GM21786 (cell line): Measurements from ENCODE around the gene ZNF418.
A peak's percentile ranks its signal among the peaks of the same experiment; 100 is the strongest.

Experiments
- ATAC-seq: cut with Tn5 transposase; IDR thresholded peaks from one replicate; pipeline ENCODE4 v1.9.1; 2021; ENCODE audit not compliant: unreplicated experiment

Gene ZNF418

GRCh38 chr19:57934820-57935665, at the start of gene ZNF418:
ZNF418 (minus strand) TSS chr19:57935402; CDS start chr19:57933822, 1,580 bp downstream.
- peak; percentile 65 for ATAC-seq

DNA sequence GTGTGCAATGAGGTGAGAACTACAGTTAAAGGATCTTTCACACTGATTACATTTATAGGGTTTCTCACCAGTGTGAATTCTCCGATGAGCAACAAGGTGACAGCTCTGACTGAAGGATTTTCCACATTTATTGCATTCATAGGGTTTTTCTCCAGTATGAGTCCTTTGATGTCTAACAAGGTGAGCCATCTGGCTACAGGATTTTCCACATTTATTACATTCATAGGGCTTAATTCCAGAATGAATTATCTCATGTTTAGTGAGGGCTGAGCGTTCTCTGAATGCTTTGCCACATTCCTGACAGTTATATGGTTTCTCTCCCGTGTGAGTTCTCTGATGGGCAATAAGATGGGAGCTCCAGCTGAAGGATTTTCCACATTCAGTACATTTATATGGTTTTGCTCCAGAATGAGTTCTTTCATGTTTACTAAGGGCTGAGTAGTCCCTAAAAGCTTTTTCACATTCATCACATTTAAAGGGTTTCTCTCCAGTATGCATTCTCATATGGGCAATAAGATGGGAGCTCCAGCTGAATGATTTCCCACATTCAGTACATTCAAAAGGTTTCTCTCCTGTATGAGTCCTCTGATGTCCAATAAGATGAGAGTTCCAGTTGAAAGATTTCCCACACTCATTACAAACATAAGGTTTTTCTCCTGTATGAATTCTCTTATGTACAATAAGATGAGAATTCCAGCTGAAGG, 43.5 kb upstream of the ZNF418 start:
- ATAC-seq: no peak

- no peak for ATAC-seq
Measured at GRCh38 chr19:57974434-57974833, 39.2 kb upstream of the ZNF418 start, which contains the start of gene C19orf18. C19orf18 (minus strand) TSS chr19:57974534; CDS start chr19:57974432, 102 bp downstream.

GRCh38 chr19:57964761-57965160, 29.6 kb upstream of the ZNF418 start:
- ATAC-seq: no peak

- ATAC-seq: no peak
Measured at GRCh38 chr19:57961785-57962184, 26.6 kb upstream of the ZNF418 start.

DNA sequence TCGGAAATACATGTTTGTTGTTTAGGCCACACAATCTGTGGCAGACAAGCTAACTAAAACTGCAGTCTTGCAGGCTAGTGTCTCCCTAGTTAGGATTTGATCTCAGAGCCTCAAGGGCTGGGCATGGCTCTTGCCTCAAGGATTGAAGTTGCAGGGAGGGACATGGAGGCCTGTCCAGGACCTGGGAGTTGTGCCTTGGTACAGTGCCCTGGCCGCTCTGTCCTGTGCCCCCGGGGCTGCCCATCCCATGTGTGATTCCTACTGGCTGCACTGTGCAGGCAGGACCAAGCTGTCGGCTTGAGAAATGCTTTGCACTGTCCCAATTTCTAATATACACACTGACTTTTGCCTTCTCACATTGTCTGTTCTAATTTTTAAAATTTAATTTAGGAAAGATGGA, 19.8 kb upstream of the ZNF418 start:
- ATAC-seq: no peak

- no peak for ATAC-seq
Measured at GRCh38 chr19:57949702-57950101, 14.5 kb upstream of the ZNF418 start.

DNA sequence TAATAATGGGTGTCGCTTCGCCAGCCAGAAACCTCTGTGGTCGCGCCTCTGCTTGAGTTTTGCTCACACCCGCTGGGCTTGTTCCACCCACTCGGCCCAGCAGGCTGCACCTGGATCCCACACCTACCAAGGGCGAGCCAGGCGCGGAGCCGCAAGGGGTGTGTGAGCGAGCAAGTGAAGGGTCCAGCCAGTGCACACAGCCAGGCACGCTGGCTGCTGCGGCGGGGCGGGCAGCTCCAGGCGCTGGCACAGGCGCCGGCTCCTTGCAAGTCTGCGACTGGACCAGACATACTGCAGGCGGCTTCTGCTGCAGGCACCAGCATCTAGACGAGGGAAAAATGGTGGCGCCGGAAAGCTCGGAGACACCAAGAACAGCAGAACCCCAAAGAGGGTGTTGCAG, 14.1 kb upstream of the ZNF418 start:
- ATAC-seq: no peak

GRCh38 chr19:57947419-57948134, 12.4 kb upstream of the ZNF418 start, which contains the start of gene ZNF256:
ZNF256 (minus strand) TSS chr19:57947706; CDS start chr19:57947474, 232 bp downstream.
- ATAC-seq: peak; percentile 92

DNA sequence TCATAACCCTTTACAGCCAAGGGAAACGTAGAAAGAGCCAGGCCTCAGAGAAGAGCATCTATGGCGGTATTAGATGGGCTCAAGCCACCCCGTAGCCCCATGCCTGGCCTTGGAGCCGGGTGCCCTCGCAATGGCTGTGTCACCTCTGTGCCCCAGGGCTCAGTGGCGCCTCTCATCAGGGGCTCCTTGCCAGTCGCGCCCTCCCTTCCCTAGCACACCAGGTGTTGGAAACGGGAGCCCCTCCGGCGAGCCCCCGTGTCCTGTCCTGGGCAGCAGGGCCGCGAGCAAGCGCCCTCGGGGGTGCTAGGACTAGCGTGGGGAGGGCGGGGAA, 11.9 kb upstream of the ZNF418 start:
- no peak for ATAC-seq

DNA sequence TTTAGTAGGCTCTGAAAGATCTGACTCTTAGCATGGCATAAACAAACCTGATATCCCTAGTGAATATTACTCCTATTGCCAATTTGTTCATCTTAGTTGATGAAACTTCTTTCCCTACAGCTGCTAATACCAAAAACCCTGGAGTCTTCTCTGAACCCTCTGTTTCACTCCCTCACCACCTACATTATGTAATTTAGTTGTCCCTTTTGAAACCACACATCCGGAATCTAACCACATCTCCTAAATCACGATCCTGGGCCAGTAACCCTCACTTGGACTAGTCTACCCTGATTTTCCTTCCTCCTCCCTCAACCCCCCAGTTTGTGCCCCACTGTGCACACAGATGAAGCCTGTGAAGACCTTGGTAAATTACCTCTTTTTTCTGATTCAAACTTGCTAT, 11.1 kb upstream of the ZNF418 start:
- no peak for ATAC-seq

DNA sequence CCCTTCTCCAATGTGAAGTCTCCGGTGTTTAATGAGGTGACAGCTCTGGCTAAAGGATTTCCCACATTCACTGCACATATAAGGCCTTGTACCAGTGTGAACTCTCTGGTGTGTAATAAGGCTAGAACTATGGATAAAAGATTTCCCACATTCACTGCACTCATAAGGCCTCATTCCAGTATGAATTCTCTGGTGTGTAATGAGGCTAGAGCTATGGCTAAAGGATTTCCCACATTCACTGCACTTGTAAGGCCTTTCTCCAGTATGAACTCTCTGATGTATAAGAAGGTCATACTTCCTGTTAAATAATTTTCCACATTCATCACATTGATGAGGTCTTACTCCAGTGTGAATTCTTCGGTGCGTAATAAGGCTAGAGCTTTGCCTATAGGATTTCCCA, 6.4 kb upstream of the ZNF418 start:
- no peak for ATAC-seq

- no peak for ATAC-seq
Measured at GRCh38 chr19:57935731-57936130, 529 bp upstream of the ZNF418 start.

DNA sequence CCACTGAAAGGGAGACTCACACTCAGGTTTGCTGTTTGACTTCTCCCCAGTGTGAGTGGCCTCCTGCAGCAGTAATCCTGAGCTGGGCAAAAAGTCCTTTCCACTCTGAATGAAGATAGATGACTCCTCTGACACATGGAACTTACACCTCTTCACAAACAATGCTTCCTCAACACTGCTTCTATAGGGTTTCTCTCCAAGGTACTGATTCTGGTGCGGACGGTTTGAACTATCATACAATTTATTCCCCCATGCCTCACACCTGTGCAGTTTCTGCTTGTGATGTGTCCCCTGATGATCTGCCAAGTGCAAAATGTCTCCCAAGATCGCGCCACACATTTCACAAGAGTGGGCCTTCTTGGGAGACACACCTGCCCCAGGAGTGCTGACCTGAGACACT, 7.6 kb downstream of the ZNF418 start:
- ATAC-seq: no peak

DNA sequence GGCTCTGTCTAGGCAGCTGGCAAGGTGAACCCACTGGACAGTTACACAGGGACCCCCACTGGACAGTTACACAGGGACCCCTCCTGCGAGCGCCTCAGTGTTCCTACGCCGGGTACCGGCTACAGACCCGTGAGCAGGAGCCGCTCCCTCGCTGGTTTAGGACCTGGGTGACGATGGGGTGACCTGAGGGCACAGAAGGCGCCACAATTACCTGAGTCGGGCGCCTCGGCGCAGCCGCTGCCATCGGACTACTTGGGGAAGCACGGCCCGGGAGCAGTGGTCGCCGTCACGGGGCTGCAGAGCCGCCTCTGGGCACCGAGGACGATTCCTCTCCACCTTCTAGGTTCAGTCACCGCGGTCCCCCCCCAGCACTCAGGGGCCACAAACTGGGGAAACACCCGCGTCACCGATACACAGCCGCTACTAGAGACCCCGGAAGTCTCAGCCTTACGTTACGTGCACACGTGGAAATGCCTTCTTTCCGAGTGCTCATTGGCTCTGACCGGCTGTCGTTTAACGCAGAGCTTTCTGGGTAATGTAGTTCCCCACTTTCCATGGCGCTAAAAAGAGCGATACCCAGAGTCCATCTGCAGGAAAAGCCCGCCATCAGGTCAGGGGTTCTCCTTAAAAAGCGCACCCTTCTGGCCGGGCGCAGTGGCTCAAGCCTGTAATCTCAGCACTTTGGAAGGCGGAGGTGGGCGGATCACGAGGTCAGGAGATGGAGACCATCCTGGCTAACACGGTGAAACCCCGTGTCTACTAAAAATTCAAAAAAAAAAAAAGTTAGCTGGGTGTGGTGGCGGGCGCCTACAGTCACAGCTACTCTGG, 18.8 kb downstream of the ZNF418 start, which contains the start of gene ZNF417:
Gene ZNF417, minus strand, starts transcription at position 425 of the 828 bp plus-strand sequence. Its CDS starts 181 bp downstream, at position 244.
- peak; percentile 97 for ATAC-seq

DNA sequence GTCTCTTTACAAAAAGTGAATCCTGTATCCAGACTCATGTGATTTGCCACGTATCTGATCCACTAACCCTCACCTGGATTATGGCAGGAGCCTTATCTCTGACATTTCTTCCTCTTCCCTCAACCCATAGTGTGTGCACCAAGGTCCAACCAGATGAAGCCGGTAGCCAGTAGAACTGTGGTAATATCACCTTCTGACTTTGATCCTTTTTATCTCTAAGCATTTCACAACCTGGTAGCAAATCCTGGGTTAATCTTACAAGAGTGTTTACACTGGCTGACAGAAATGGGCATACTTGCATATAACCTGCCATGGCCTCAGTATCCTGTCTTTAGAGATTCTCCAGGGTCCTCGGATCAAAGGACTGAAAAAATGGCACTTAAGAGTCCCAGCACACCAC, 20.7 kb downstream of the ZNF418 start:
- ATAC-seq: no peak

DNA sequence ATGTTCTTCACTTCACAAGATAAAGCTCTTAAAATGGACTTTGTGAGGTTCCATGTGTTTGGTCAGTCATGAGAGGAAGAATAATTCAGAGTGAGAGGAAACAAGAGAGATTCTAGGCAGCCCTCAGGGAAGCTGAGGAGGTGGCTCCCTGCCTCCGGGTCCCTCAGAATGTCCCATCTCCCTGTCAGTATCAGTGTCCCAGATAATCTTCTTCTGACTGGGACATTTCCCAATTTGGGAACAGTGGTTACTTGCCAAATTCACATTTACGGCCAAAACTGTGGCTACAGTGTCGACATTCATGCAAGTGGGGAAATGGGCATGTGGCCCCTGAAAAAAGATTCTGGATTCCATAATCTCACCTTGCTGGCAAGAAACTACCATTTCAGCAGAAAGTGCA, 27.8 kb downstream of the ZNF418 start:
- ATAC-seq: no peak

GRCh38 chr19:57905258-57905657, 29.9 kb downstream of the ZNF418 start:
- ATAC-seq: no peak

- no peak for ATAC-seq
Measured at GRCh38 chr19:57903618-57904184, 31.5 kb downstream of the ZNF418 start.

DNA sequence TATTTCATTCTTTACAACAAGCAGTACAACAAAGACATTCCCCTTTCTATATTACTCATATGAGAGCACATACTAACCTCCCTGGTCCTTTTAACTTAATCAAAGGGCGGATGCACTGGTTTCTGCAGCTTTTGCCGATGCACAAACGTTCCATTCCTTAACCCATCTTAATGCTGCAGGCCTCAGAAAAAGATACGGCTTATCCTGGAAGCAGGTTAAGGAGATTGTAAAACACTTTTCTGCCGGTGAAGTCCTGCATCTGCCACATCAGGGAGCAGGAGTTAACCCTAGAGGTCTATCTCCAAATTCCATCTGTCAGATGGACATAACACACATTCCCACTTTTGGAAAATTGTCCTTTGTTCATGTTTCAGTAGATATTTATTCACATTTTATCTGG, 34.9 kb downstream of the ZNF418 start:
- ATAC-seq: no peak
